GM21576 (cell line): Measurements from ENCODE around the gene TXNDC11.

Experiments
- ATAC-seq: cut with Tn5 transposase; IDR thresholded peaks from one replicate; pipeline ENCODE4 v1.9.1; 2021; ENCODE audit warnings: mild to moderate bottlenecking, moderate library complexity; ENCODE audit not compliant: unreplicated experiment

TXNDC11 gene

GRCh38 chr16:11722468-11722808 lies 20.2 kb downstream of the TXNDC11 start:
- no peak for ATAC-seq

GRCh38 chr16:11721781-11722467 lies 20.7 kb downstream of the TXNDC11 start:
- no peak for ATAC-seq

DNA sequence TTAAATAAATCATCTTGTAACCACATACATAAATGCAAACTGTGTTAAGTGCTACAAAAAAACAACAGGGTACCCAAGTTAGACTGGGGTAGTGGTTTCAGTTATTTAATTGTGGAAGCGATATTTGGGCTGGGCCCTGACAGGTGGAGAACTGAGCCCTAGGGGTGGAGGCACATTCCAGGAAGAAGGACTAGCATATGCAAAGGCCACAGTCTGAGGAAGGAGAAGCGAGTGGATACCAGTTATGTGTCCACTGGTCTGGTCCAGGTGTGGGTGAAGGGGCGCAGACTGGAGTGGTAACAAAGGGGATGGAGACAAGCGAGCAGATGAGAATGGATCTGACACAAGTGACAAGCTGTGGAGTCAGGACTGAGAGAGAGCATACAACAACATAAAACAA lies 22.9 kb downstream of the TXNDC11 start:
- ATAC-seq = no peak

DNA sequence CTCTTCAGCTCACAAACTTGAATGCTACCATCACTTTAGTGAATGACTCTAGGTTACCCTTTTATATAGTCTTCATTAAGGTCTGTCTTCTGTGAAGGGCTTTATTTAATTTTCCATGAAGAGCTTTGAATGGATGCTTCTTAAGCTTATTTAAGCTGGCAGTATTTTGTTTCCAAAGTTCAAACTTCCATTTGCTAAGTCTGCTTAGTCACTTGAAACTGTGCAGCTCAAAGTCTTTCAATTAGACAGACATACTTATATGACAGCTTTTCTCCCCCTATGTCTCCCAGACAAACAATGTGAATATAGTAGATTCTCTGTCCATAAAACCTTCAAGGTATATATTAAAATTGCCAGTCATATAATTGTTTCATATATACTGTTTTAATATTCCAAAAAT lies 23.5 kb downstream of the TXNDC11 start:
- no peak for ATAC-seq

DNA sequence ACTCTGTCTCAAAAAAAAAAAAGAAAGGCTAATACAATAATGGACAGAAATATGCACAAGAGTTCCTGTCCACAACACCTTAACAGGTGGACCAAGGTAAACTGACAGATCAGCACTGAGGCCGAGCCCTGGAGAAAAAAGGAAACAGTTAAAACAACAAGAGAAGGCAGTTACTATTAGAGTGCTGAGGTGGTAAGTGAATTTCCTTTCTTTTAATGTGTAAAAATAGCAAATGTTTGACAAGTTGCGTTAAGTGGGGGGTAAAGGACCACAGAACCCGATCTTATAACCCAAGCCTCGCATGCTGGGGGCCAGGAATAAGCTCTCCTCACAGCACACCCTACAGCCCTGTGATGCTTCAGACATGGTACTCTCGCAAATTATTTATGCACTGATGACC lies 24.8 kb downstream of the TXNDC11 start:
- ATAC-seq = no peak

GRCh38 chr16:11716336-11716735 lies 26.3 kb downstream of the TXNDC11 start:
- ATAC-seq = no peak

GRCh38 chr16:11715246-11715947 lies 27.3 kb downstream of the TXNDC11 start:
- ATAC-seq = no peak

GRCh38 chr16:11712122-11712521 lies 30.5 kb downstream of the TXNDC11 start:
- no peak for ATAC-seq

DNA sequence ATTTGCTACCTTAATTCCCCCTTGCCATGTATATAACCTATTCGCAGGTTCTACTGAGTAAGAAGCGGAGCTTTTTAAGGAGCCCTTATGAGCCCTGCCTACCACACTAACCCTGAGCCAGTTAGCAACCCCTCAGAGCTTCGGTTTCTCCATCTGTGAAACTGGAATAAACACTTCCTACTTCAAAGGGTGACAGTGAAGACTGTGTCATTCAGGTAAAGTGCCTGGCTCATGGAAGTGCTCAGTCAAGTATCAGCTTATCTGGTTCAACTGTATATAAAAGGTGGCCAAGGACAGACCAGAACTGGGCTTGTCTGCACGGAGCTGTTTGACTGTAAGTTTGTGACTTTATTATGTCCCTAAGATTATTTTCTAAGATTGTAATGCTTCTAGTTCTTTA lies 31.0 kb downstream of the TXNDC11 start:
- ATAC-seq = no peak

- no peak for ATAC-seq
These were observed 34.2 kb downstream of the TXNDC11 start for GRCh38 chr16:11708421-11708820.

- ATAC-seq = no peak
These were observed 34.9 kb downstream of the TXNDC11 start for GRCh38 chr16:11707679-11708197.

DNA sequence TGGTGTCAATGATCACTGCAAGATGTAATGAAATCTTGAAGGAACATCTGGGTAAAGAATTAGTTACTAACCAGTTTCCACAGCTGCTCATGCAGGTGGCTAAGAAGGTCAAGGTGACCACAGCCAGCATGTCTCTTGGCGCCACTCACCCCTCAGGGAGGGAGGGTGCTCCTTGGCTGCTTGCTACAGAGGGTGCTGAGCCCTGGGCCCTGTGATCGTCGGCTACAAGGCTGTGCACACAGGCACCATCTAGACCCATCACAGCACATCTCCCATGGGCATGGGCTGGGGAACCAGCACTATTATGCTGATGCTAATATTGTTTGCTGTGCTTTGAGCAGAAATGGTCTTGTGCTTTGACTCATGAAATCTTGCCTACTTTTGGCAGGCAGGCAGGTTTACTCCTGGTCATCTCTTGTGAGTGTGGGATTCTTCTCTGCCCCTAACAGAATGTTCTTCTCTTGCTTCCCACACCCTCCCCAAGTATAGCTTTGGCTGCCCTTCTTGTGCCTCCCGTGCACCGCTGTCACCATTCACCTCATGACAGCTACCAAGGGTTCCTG lies 36.4 kb downstream of the TXNDC11 start:
- ATAC-seq = no peak

DNA sequence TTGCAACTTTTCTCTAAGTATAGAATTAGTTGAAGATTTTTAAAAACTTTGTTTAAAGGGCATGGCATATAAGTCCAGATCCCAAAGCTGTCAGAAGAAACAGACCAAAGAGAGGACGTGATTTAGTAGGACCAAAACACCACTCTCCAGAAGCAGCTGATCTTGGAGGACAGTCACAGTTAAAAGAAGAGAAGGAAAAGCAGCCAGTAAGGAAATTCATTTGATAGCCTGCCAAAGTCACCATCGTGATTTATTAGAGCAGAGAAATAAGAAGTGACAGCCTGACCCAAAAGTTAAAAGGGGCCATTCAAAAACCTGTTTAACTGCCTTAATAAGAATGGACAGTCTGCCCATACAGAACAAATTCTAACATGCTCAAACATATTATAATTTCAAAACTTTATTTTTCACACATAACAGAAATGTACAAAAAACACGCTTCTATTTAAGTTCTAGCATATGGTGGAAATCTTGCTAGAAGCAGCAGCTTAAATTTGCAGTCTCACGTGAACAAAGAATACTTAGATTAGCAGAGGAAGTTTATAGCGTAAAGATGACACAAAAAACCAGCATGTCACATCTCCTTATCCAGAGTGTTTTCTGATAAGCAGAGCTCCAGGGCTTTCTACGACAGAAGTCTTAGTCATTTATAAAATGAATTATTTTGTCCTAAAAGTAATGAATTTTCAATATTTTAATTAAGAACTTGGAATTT lies 37.2 kb downstream of the TXNDC11 start:
- ATAC-seq = no peak

GRCh38 chr16:11700264-11701029 lies 42.2 kb downstream of the TXNDC11 start:
- ATAC-seq = no peak

GRCh38 chr16:11699234-11699894 lies 43.3 kb downstream of the TXNDC11 start:
- no peak for ATAC-seq

GRCh38 chr16:11698271-11698689 lies 44.4 kb downstream of the TXNDC11 start:
- no peak for ATAC-seq

- ATAC-seq = no peak
These were observed 45.3 kb downstream of the TXNDC11 start for GRCh38 chr16:11697319-11697718.

DNA sequence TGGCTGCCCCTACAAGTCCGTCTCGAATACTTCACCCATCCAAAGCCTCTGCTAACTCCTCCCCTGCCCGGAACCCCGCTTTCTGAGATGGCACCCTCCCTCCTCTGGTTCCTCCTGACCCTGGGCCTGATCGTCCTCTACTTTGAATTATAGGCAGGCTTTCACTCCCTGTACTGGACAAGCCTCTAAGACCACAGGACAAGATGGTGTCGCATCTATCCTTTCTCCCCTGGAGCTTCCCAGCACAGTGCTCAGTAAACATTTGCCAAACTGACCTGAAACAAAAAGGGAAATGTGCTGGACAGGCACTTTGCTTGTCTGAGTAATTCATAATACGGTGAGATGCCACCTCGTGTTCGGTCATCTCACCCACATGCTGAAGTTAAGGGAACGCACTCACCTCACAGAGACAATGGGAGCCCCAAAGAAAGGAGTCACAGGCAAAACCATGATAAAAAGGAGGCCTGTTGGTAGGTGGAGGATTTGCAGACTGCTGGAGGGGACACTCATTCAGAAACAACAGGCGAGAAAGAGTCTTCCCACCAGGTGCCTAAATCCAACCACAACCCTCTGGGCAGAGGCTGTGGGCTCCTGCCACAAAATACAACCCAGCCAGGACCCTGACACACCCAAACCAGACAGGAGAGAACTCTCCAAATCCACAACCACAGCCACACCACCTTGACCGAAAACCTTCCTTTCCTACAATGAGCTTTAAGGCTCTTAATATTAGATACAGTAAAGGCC lies 46.2 kb downstream of the TXNDC11 start:
- ATAC-seq = no peak

- ATAC-seq = no peak
These were observed 50.0 kb downstream of the TXNDC11 start for GRCh38 chr16:11692651-11693050.

GRCh38 chr16:11692171-11692570 lies 50.5 kb downstream of the TXNDC11 start:
- ATAC-seq = no peak
